ENCODE results near the gene CAMSAP2. TPM values are rescaled to one million over a fixed set of nuclear protein-coding genes. Genes with fewer than 3 reads are reported as not detected.

Gene CAMSAP2
- total and polyA plus RNA-seq, 2 of the 8 experiments (the other 6 are each of a cell fraction or from before 2014, with no cell fraction given), result 4.2 to 27.6 TPM

- no peak for TF ChIP-seq CTCF (IDR thresholded peaks at IDR 0.05; ENCODE audit: control extremely low read depth in 1 of 3, insufficient read depth in 1 of 3, low read depth in 1 of 3, low read length in 3 of 3)
- no peak for TF ChIP-seq CEBPB (IDR thresholded peaks at IDR 0.05; ENCODE audit: low read depth, low read length)
- no peak for TF ChIP-seq RAD21 (IDR thresholded peaks at IDR 0.05 in 1 of 2, conservative IDR thresholded peaks at IDR 0.05 in 1 of 2; ENCODE audit: low read depth in 2 of 2, low read length in 2 of 2)
- no peak for TF ChIP-seq SP1 (IDR thresholded peaks at IDR 0.05; ENCODE audit: low read depth, low read length)
Measured at GRCh38 chr1:200861937-200862647, 123.4 kb downstream of the CAMSAP2 start (continued).
